GM19193 (cell line): ENCODE results near the gene CCL7.

ENCODE experiments used
- POLR2A ChIP-seq: IDR thresholded peaks from 4 replicates; pipeline ENCODE4 v1.6.1; 2011; ENCODE audit not compliant: insufficient read depth, insufficient read length; ENCODE audit errors: extremely low read depth

Gene CCL7

DNA sequence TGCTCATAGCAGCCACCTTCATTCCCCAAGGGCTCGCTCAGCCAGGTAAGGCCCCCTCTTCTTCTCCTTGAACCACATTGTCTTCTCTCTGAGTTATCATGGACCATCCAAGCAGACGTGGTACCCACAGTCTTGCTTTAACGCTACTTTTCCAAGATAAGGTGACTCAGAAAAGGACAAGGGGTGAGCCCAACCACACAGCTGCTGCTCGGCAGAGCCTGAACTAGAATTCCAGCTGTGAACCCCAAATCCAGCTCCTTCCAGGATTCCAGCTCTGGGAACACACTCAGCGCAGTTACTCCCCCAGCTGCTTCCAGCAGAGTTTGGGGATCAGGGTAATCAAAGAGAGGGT is 14.7 kb upstream of the CCL7 start:
- TF ChIP-seq POLR2A, result no peak

DNA sequence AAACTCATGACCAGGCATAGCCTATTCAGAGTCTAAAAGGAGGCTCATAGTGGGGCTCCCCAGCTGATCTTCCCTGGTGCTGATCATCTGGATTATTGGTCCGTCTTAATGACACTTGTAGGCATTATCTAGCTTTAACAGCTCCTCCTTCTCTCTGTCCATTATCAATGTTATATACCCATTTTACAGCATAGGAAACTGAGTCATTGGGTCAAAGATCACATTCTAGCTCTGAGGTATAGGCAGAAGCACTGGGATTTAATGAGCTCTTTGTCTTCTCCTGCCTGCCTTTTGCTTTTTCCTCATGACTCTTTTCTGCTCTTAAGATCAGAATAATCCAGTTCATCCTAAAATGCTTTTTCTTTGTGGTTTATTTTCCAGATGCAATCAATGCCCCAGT is 14.2 kb upstream of the CCL7 start:
- TF ChIP-seq POLR2A, result no peak

GRCh38 chr17:34257299-34257985 is 12.6 kb upstream of the CCL7 start:
- no peak for TF ChIP-seq POLR2A

DNA sequence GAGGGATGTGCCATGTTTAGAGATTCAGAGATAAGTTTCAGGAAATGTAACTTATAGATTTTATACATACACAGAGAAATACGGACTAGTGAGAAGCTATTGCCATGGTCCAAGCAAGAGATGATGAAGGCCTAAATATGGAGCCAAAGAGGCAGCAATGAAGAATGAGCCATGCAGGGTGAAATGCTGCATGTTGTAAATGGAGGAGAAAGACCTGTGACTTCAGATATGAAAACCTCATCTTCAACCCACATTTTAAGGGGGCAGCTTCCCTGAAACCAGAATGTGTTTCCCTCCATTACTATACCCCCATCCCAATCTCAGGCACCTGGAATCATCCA is 12.1 kb upstream of the CCL7 start:
- no peak for TF ChIP-seq POLR2A

GRCh38 chr17:34259146-34259545 is 10.9 kb upstream of the CCL7 start:
- TF ChIP-seq POLR2A, result no peak

DNA sequence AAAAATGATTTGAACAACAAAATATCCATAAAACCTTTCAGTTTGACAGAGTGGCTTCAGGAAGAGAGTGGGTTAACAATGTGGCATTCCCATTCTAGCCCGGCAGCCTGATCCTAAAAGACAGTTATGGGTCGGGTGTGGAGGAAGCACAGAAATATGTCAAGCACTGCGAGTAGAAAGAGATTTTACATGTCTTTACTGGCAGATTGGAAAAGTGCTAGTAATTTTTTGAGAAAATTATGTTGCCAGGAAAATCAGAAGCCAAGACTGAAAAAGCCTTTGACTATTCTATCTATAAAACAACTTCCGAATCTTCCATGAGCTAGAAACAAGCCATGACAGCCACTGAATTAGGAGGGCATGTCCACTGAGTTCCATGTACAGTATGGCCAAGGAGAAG is 9.2 kb upstream of the CCL7 start:
- TF ChIP-seq POLR2A, result no peak

DNA sequence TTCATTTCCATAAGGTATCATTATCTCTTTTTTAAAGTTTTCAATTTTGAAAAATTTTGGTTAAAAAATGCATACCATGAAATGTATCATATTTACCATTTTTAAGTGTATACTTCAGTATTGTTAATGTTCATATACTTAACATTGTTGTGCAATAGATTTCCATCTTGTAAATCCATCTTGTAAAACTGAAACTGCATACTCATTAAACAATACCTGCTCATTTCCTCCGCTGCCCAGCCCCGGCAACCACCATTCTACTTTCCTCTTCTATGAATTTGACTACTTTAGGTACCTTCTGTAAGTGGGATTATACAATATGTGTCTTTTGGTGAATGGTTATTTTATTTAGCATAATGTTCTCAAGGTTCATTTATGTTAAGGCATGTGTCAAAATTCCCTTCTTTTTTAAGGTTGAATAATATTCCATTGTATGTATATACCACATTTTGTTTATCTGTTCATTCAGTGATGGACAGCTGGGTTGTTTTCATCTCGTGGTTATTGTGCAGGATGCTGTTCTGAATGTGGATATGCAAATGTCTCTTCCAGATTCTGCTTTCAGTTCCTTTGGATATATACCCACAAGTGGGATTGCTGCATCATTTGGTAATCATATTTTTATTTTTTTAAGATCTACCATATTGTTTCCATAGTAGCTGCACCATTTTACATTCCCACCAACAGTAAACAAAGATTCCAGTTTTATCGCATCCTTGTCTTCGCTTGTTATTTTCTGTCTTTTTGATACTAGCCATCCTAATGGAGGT is 8.3 kb upstream of the CCL7 start:
- no peak for TF ChIP-seq POLR2A

DNA sequence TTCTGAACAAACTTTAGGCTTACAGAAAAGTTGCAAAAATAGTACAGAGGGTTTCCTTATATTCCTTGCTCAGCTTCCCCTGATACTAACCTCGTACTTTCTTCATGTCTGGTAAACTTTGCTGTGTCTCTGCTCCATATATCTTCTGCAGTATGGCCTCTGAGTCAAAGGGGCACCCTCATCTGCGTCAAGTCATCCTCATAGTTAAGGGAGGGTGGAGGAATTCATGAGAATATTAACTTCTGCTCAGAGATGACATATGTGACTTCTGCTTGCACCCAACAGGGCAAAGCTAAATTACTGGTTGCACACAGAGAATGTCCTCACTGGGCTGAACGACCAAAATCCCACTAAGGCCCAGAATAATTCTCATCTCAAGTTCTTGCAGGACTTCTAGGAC is 4.3 kb upstream of the CCL7 start:
- TF ChIP-seq POLR2A, result no peak

DNA sequence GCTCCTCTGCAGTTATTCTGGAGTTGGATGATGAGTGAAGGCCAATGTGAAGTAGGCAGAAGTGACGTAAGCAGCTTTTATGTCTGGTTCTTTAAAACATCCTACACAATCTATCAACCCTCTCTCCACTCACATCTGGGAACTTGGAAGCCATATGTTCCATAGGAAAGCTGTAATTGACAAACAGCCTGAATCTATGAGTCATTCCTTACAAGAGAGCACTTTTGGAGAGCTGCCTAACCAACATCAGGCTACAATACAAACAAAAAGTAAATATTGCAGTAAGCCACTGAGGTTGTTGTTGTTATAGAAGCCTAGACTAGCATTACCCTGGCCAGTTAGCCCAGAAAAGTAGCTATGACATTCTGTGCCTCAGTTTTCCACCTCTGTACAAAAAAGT is 5.9 kb downstream of the CCL7 start:
- no peak for TF ChIP-seq POLR2A

- TF ChIP-seq POLR2A, result no peak
Measured at GRCh38 chr17:34276826-34277225, 6.8 kb downstream of the CCL7 start.

- no peak for TF ChIP-seq POLR2A
Measured at GRCh38 chr17:34283571-34283970, 13.6 kb downstream of the CCL7 start.

GRCh38 chr17:34285286-34285792 is 15.3 kb downstream of the CCL7 start, which contains the start of gene CCL11:
TSS of gene CCL11 (plus strand) at chr17:34285742. CDS start at chr17:34285809, 67 bp downstream.
- no peak for TF ChIP-seq POLR2A

GRCh38 chr17:34287875-34288274 is 17.9 kb downstream of the CCL7 start:
- no peak for TF ChIP-seq POLR2A

DNA sequence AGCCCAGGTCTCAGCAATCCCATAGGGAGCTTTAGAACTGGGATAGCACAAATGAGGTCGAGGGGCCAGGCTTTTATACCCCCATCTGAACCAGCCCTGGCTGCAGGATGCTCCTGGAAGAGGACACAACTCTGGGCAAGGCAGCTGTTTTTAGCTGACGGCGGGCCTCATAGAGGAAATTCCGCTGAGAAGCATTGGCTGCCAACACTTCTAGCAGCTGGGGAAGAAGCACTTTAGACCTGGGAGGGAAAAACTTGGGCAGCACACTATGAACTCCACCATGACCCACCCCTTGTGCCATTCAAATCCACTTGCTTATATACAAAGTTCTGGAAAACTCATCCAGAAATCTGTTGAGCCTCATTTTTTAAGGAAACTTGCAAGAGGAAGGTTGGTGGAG is 20.6 kb downstream of the CCL7 start:
- no peak for TF ChIP-seq POLR2A

GRCh38 chr17:34291721-34292348 is 21.8 kb downstream of the CCL7 start:
- no peak for TF ChIP-seq POLR2A

- TF ChIP-seq POLR2A, result no peak
Measured at GRCh38 chr17:34299027-34299426, 29.0 kb downstream of the CCL7 start.

DNA sequence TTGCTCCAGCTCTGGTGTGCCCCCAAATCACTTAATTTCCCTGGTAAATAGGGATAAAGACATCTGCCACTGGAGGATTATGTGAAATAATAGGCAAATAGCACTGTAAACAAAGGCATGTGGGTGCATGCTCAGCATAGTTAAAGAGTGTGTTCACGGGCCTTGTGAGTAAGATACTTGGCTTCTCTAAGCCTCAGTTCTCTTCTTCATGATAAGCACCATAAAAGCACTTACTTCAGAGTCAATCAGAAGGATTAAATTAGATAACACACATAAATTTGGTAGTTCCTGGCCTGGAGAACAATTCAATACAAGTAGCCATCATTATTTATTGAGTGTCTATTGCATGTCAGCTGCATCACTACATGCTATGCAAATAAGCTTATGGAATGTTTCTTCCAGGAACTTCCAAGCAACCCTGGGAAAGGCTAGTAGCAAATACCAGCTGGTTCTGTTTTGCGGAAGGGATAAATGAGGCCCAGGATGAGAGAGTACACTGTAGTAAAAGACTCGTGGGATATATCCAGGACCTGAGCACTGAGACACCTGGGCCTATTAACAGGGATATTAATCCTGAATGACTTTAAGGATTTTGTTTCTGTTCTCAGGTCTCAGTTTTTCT is 30.0 kb downstream of the CCL7 start:
- TF ChIP-seq POLR2A, result no peak
